GM13976 (cell line): ENCODE results near the gene ADK.

Experiments used
- DNase-seq: peaks from one replicate; pipeline ENCODE4 v3.0.0; 2012; ENCODE audit warnings: low spot score
- in situ Hi-C: fragments of 300-500 bp; cut with MboI; formaldehyde crosslinking; loops from one replicate; pipeline ENCODE4 v1.12.0; 2022; ENCODE audit warnings: low sequenced_read_pairs, mixed read lengths, inconsistent platforms; ENCODE audit not compliant: unreplicated experiment
- TF ChIP-seq, protein P1 (sequence below): IDR thresholded peaks from 2 replicates; pipeline ENCODE4 v1.5.1; 2012; ENCODE audit warnings: borderline replicate concordance, mild to moderate bottlenecking; ENCODE audit not compliant: insufficient read depth; ENCODE audit errors: extremely low read depth, missing control alignments, control extremely low read depth

The ADK gene

DNA sequence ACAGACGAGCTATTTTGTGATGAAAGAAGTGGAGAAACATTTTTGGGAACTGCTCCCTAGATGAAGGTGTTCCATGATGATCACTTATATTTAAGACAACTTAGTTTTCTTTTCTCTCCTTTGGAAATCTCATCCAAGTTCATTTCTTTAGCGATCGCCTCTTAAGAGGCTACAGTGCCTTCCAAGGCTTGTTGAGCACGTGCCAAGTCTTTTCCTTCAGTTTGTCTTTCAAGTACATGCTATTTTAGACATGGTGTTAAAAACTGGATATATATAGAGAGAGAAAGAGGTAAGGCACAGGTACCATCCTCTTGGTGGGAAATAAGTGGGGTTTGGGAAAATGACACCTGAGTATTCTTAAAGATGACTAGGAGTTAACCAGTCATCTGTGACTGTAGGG lies 2.7 kb downstream of the ADK start:
- in situ Hi-C loops = no loop called here
- TF ChIP-seq, protein P1, sequence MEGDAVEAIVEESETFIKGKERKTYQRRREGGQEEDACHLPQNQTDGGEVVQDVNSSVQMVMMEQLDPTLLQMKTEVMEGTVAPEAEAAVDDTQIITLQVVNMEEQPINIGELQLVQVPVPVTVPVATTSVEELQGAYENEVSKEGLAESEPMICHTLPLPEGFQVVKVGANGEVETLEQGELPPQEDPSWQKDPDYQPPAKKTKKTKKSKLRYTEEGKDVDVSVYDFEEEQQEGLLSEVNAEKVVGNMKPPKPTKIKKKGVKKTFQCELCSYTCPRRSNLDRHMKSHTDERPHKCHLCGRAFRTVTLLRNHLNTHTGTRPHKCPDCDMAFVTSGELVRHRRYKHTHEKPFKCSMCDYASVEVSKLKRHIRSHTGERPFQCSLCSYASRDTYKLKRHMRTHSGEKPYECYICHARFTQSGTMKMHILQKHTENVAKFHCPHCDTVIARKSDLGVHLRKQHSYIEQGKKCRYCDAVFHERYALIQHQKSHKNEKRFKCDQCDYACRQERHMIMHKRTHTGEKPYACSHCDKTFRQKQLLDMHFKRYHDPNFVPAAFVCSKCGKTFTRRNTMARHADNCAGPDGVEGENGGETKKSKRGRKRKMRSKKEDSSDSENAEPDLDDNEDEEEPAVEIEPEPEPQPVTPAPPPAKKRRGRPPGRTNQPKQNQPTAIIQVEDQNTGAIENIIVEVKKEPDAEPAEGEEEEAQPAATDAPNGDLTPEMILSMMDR = no peak
- DNase-seq = no peak

DNA sequence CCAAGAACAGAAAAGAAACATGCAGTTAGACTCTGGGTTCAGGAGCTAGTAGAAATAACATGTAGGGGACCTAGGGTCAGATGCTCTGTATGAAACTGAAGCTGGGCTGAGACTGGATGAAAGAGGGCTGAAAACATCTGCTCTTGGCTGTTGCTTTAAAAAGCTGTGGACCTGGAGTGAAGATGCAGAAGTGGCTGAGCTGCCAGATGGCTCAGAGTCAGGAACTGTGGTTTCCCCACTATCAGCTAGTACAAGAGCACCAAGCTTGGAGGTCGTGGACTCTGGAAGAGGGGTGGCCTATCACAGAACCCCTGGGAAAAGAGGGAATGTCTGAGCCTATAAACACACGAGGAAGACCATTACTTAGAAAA lies 5.9 kb downstream of the ADK start:
- no peak for DNase-seq
- TF ChIP-seq, protein P1 = no peak
- in situ Hi-C loops = no loop called here

DNA sequence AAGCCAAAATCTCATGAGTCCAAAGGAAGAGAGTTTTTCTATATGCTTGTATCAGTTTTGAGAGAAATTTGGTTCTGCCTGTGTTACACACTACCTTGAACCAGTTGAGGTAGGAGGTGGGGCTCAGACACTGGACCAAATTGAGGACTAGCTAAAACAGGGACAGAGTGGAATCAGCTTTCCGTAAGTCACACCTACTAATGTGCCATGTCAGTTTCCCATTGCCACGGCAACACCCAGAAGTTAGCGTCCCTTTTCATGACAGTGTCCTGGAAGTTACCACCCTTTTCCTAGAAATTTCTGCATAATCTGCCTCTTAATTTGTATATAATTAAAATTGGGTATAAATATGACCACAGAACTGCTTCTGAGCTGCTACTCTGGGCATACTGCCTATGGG lies 9.0 kb downstream of the ADK start:
- DNase-seq = no peak
- TF ChIP-seq, protein P1 = no peak
- in situ Hi-C loops = no loop called here

DNA sequence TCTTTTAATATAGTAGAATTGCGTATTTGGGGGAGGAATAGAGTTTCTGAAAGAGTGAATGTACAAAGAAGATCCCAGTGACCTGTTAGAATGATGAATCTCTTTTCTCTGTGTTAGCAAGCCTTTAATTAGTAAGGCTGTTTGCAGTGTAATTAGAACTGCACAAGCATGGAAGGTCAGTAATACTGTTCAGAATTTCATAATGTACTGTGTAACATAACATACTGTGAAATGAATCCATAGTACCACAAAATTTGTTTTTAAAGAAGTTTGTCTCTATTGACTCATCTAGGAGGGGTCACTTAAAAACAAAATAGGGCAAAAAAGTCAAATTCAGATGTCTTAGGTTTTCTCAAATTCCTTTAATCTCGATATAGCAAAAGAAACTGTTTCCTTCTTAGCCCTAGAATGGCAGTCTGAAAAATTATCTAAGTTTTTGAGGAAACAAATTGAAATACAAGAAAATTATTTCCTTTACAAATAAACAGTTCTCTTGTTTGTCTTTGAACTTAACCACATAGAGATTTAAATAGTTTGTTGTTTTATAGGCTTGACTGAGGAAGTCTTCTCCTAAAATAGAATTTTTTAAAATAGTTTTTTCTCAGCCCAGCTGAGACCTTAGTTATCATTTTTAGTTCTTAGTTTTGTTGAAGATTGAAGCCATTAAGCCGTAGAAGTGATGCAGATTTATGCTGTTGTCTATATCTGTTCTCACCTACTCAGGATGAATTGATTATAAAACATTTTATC lies 12.5 kb downstream of the ADK start:
- TF ChIP-seq, protein P1 = no peak
- no peak for DNase-seq
- in situ Hi-C loops = no loop called here

DNA sequence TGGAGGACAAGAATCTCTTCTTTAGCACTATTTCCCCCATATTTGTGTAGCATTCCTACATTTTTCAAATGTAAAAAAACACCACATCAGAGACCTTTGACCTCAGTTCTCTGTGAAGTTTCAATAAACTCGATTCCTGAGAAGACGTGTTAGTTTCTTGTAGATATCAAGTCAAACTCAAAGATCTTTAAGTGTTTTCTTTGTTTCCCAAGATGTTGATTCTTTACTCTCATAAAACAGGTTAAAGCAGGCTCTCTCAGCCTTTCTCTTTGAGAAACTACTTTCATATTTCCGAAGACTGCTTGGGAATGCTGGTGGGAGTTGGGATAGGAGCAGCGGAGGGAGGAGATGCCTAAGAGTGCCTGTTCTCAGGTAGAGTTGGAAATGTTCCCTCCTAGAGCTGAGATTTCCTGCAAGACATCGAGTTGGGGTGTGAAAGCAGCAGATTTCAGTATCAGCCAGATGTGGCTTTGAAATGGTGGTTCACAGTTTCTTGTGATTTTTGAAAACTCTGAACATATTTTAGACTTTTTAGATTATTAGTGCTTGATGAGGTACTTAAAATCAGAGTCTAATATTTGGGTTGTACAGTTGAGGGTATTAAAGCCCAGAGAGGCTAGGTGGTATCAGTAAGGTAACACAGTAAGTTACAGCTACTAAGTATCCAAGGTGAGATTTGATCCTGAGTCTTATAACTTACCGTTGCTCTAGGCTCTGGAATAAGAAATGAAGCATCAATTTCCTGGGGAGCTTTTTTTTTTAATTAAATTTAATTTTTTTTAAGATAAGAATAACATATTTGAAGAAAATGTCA lies 13.9 kb downstream of the ADK start:
- in situ Hi-C loops = no loop called here
- TF ChIP-seq, protein P1 = no peak
- DNase-seq = no peak

DNA sequence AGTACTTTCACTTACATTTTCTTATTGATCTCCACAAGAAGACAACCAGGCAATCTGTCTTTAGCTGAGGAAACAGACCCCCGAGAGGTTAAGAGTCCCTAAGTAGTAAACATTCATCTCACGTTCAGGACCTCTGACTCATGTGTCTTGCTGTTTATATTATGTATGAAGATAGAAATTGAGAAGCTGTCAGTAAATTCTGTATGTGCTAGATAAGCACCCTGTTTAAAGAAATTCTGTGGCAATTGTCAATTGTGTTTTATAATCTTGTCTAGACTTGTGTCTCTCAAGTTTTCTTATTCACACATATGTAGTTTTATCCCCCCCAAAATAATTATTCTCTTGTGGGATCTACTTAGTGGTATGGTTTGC lies 14.5 kb downstream of the ADK start:
- TF ChIP-seq, protein P1 = no peak
- in situ Hi-C loops = no loop called here
- DNase-seq = no peak
